Type B pancreatic cell (in vitro differentiated cells): ENCODE results near the gene SMIM35. TPM values are rescaled to one million over a fixed set of nuclear protein-coding genes. Genes with fewer than 3 reads are reported as not detected.

Experiments used
- DNase-seq: peaks from one replicate; pipeline ENCODE4 v3.0.0; 2021; ENCODE audit warnings: mixed read lengths; ENCODE audit not compliant: unreplicated experiment; ENCODE audit errors: extremely low spot score
- H3K27ac Mint-ChIP-seq: 2 replicates; pipeline ENCODE4 v1.8.0; 2021; ENCODE audit warnings: mild to moderate bottlenecking, mixed read lengths
- H3K27me3 Mint-ChIP-seq: 2 replicates; pipeline ENCODE4 v1.8.0; 2021; ENCODE audit warnings: mixed read lengths
- H3K36me3 Mint-ChIP-seq: 2 replicates; pipeline ENCODE4 v1.8.0; 2021; ENCODE audit warnings: mixed read lengths
- H3K4me1 Mint-ChIP-seq: one replicate; pipeline ENCODE4 v1.8.0; 2021; ENCODE audit warnings: mixed read lengths; ENCODE audit not compliant: unreplicated experiment
- H3K4me3 Mint-ChIP-seq: 2 replicates; pipeline ENCODE4 v1.8.0; 2021; ENCODE audit warnings: mild to moderate bottlenecking, mixed read lengths
- H3K9me3 Mint-ChIP-seq: 2 replicates; pipeline ENCODE4 v1.8.0; 2021; ENCODE audit warnings: mixed read lengths
- CTCF ChIP-seq: fragments of 200-600 bp; sonication (generic); conservative IDR thresholded peaks from 2 replicates; pipeline ENCODE4 v1.5.0; 2021; ENCODE audit warnings: antibody characterized with exemption, mild to moderate bottlenecking
- total RNA-seq: library from RNA; stranded (reverse); gene quantifications from 2 replicates; pipeline ENCODE4 v1.2.1, GENCODE V29; 2021; ENCODE audit warnings: low replicate concordance

Gene SMIM35
- total RNA-seq, 1 donor from 2014 or later, result 0.17 TPM

GRCh38 chr11:118132385-118133151 lies 45.8 kb upstream of the SMIM35 start:
- DNase-seq, result no peak
- H3K4me3 Mint-ChIP-seq, result no peak overlapping the region
- TF ChIP-seq CTCF, result no peak
- H3K27me3 Mint-ChIP-seq, result peaks cover 18% of the 10 kb centered on the region
- no peaks in the 10 kb centered on the region for H3K36me3 Mint-ChIP-seq
- H3K9me3 Mint-ChIP-seq, result no peaks in the 10 kb centered on the region
- no peak overlapping the region for H3K27ac Mint-ChIP-seq
- peaks cover 5% of the 10 kb centered on the region for H3K4me1 Mint-ChIP-seq

- H3K27me3 Mint-ChIP-seq, result peaks cover 9% of the 10 kb centered on the region
- H3K27ac Mint-ChIP-seq, result no peak overlapping the region
- H3K4me3 Mint-ChIP-seq, result no peak overlapping the region
- no peaks in the 10 kb centered on the region for H3K9me3 Mint-ChIP-seq
- peaks cover 5% of the 10 kb centered on the region for H3K4me1 Mint-ChIP-seq
- no peak for TF ChIP-seq CTCF
- no peak for DNase-seq
- no peaks in the 10 kb centered on the region for H3K36me3 Mint-ChIP-seq
Observed at GRCh38 chr11:118129471-118130172, 42.9 kb upstream of the SMIM35 start.

- no peak for TF ChIP-seq CTCF
- H3K36me3 Mint-ChIP-seq, result no peaks in the 10 kb centered on the region
- no peaks in the 10 kb centered on the region for H3K9me3 Mint-ChIP-seq
- peaks cover 2% of the 10 kb centered on the region for H3K27me3 Mint-ChIP-seq
- no peak overlapping the region for H3K27ac Mint-ChIP-seq
- H3K4me1 Mint-ChIP-seq, result peaks cover 5% of the 10 kb centered on the region
- DNase-seq, result no peak
- no peak overlapping the region for H3K4me3 Mint-ChIP-seq
Observed at GRCh38 chr11:118128721-118129470, 42.1 kb upstream of the SMIM35 start.

GRCh38 chr11:118128310-118128709 lies 41.5 kb upstream of the SMIM35 start:
- H3K4me1 Mint-ChIP-seq, result peaks cover 5% of the 10 kb centered on the region
- no peaks in the 10 kb centered on the region for H3K9me3 Mint-ChIP-seq
- DNase-seq, result no peak
- H3K36me3 Mint-ChIP-seq, result no peaks in the 10 kb centered on the region
- no peak overlapping the region for H3K27ac Mint-ChIP-seq
- H3K27me3 Mint-ChIP-seq, result no peaks in the 10 kb centered on the region
- H3K4me3 Mint-ChIP-seq, result no peak overlapping the region
- no peak for TF ChIP-seq CTCF

GRCh38 chr11:118126082-118126838 lies 39.5 kb upstream of the SMIM35 start:
- TF ChIP-seq CTCF, result no peak
- Mint-ChIP-seq H3K4me3 (no peak overlapping the region), H3K4me1 (peaks cover 5% of the 10 kb centered on the region), H3K27ac (no peak overlapping the region), H3K9me3 (no peaks in the 10 kb centered on the region), H3K36me3 (peaks cover 5% of the 10 kb centered on the region), H3K27me3 (no peaks in the 10 kb centered on the region)
- no peak for DNase-seq
